ENCODE results near the gene PGRMC2.

PGRMC2 gene

GRCh38 chr4:128287141-128287870 is at the start of gene PGRMC2:
Gene PGRMC2 (minus strand): TSS chr4:128287813. CDS start chr4:128287790, 23 bp downstream.
- no peak for DNase-seq

- no peak for DNase-seq
These were observed 47.9 kb upstream of the PGRMC2 start for GRCh38 chr4:128335541-128335940.

- no peak for DNase-seq
These were observed 46.6 kb upstream of the PGRMC2 start for GRCh38 chr4:128334256-128334655.

GRCh38 chr4:128333309-128334018 is 45.9 kb upstream of the PGRMC2 start:
- DNase-seq = no peak

GRCh38 chr4:128332081-128332480 is 44.5 kb upstream of the PGRMC2 start:
- no peak for DNase-seq

- no peak for DNase-seq
These were observed 42.0 kb upstream of the PGRMC2 start for GRCh38 chr4:128329638-128330037.

- no peak for DNase-seq
These were observed 40.5 kb upstream of the PGRMC2 start for GRCh38 chr4:128328106-128328505.

- DNase-seq = no peak
These were observed 35.8 kb upstream of the PGRMC2 start for GRCh38 chr4:128323401-128323800.

GRCh38 chr4:128322986-128323385 is 35.4 kb upstream of the PGRMC2 start:
- no peak for DNase-seq

- no peak for DNase-seq
These were observed 34.7 kb upstream of the PGRMC2 start for GRCh38 chr4:128322311-128322710.

GRCh38 chr4:128320656-128321055 is 33.0 kb upstream of the PGRMC2 start:
- DNase-seq = no peak

- no peak for DNase-seq
These were observed 28.3 kb upstream of the PGRMC2 start for GRCh38 chr4:128315756-128316520.

GRCh38 chr4:128311659-128312403 is 24.2 kb upstream of the PGRMC2 start:
- no peak for DNase-seq

- DNase-seq = no peak
These were observed 22.7 kb upstream of the PGRMC2 start for GRCh38 chr4:128310266-128310697.

- DNase-seq = no peak
These were observed 22.0 kb upstream of the PGRMC2 start for GRCh38 chr4:128309585-128309984.

GRCh38 chr4:128308986-128309385 is 21.4 kb upstream of the PGRMC2 start:
- no peak for DNase-seq

GRCh38 chr4:128307123-128307571 is 19.5 kb upstream of the PGRMC2 start:
- DNase-seq = no peak

- no peak for DNase-seq
These were observed 18.3 kb upstream of the PGRMC2 start for GRCh38 chr4:128305942-128306341.

- DNase-seq = no peak
These were observed 16.4 kb upstream of the PGRMC2 start for GRCh38 chr4:128303986-128304385.

GRCh38 chr4:128303405-128303785 is 15.8 kb upstream of the PGRMC2 start:
- DNase-seq = no peak

- no peak for DNase-seq
These were observed 14.4 kb upstream of the PGRMC2 start for GRCh38 chr4:128301979-128302378.

GRCh38 chr4:128299848-128300247 is 12.2 kb upstream of the PGRMC2 start:
- DNase-seq = no peak

- no peak for DNase-seq
These were observed 11.2 kb upstream of the PGRMC2 start for GRCh38 chr4:128298852-128299251.
